ENCODE results near the gene HERC2.
"Not testable (repeated sequence)": the region's sequence is repeated elsewhere in the genome, so short reads cannot be mapped to it uniquely, and the experiment has no call there.

Gene HERC2

DNA sequence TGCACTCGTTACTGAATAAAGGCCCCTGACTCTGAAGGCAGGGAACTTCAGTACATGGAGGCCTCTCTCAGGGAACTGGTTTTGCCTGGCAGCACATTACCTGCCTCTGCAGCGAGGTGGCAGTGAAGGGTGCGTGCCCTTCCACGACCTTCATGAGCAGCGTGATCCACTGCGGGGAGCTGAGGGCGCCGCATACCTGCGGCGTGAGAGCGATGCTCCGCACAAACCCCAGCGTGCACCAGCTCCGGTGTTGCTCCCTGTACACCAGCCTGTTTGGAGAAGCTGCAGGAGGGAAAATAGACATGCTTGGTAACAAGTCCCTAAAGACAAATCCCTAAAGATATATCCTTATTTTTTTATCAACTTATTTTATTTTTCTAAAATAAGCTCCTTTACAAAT lies 106.5 kb downstream of the HERC2 start:
- not testable (repeated sequence) for H3K9ac ChIP-seq (ENCODE audit: low read depth, low read length); H3K4me3 ChIP-seq (ENCODE audit: low read depth, low read length); H3K9me3 ChIP-seq (ENCODE audit: control insufficient read depth, insufficient read depth, low read length); H3K4me1 ChIP-seq (ENCODE audit: control insufficient read depth, insufficient read depth, low read length); H3K27me3 ChIP-seq (ENCODE audit: control insufficient read depth, insufficient read depth, low read length)
- peaks cover 26% of the 10 kb centered on the region for H3K36me3 ChIP-seq (ENCODE audit: control insufficient read depth, insufficient read depth, low read length)

DNA sequence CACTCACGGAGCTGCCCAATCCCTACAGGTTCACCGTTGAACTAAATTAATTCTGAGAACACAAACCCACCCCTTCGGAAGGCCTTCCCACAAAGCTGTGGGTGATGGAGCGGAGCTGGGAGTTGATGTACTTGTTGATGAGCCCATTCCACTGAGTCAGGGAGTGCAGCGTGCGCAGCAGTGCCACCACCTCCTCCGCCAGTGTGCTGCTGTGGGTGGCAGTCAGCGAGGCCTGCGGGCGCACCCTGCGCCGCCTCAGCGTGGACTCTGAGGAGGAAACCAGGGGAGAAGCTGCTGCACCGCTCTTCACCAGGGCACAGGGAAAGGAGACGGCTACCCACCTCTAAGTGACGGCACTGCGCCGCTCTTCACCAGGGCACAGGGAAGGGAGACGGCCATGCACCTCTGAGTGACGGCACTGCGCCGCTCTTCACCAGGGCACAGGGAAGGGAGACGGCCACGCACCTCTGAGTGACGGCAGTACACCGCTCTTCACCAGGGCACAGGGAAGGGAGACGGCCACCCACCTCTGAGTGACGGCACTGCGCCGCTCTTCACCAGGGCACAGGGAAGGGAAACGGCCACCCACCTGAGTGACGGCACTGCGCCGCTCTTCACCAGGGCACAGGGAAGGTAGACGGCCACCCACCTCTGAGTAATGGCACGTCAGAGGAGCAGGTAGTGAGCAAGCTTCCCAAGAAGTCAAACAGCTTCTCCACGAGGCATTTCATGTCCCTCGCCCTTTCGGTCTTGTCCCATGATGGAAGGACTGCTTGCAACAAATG lies 107.8 kb downstream of the HERC2 start:
- not testable (repeated sequence) for H3K4me3 ChIP-seq (ENCODE audit: low read depth, low read length); H3K9ac ChIP-seq (ENCODE audit: low read depth, low read length); H3K9me3 ChIP-seq (ENCODE audit: control insufficient read depth, insufficient read depth, low read length); H3K4me1 ChIP-seq (ENCODE audit: control insufficient read depth, insufficient read depth, low read length); H3K27me3 ChIP-seq (ENCODE audit: control insufficient read depth, insufficient read depth, low read length)
- H3K36me3 ChIP-seq (ENCODE audit: control insufficient read depth, insufficient read depth, low read length), result peaks cover 15% of the 10 kb centered on the region

DNA sequence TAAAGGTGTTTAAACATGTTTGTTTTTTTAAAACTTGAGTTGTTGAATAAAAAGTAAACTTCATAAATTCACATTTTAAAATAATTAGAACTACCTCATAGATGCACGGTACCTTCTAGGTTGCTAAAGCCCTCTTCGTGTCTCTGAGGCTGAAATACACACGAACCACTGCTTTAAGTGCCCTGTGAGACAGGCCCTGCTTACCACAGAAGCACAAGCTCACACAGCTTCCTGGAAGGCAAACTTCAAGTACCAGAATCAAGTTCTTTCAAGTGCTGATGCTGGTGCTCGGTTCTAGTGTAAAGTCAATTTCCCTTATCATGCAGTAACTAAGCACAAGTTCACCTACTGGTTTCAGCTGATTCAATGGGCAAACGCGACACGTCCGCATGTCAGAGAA lies 108.6 kb downstream of the HERC2 start:
- peaks cover 12% of the 10 kb centered on the region for H3K36me3 ChIP-seq (ENCODE audit: control insufficient read depth, insufficient read depth, low read length)
- H3K4me1 ChIP-seq (ENCODE audit: control insufficient read depth, insufficient read depth, low read length); H3K27me3 ChIP-seq (ENCODE audit: control insufficient read depth, insufficient read depth, low read length); H3K4me3 ChIP-seq (ENCODE audit: low read depth, low read length); H3K9me3 ChIP-seq (ENCODE audit: control insufficient read depth, insufficient read depth, low read length); H3K9ac ChIP-seq (ENCODE audit: low read depth, low read length): not testable (repeated sequence)

DNA sequence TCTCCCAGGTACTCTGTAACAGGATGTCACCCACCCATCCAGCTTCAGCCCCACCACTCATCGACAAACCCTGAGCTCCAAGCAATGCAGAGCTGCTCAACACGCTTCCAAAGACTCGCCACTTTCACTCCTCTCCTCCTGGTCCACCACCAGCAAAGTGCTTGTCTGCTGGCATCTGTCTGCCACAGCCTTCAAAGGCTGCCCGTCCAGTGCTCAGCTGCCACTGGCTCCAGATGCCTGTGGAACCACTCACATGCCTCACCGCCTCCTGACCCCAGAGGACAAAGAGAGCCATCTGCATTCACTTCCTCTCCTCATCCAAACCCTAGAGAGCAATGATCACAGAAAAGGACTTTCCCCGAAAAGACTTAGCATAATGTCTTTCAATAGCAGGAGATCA lies 113.4 kb downstream of the HERC2 start:
- H3K27me3 ChIP-seq (ENCODE audit: control insufficient read depth, insufficient read depth, low read length), result no peaks in the 10 kb centered on the region
- no peak overlapping the region for H3K9ac ChIP-seq (ENCODE audit: low read depth, low read length)
- peaks cover 5% of the 10 kb centered on the region for H3K36me3 ChIP-seq (ENCODE audit: control insufficient read depth, insufficient read depth, low read length)
- no peak overlapping the region for H3K4me3 ChIP-seq (ENCODE audit: low read depth, low read length)
- H3K9me3 ChIP-seq (ENCODE audit: control insufficient read depth, insufficient read depth, low read length), result no peaks in the 10 kb centered on the region
- H3K4me1 ChIP-seq (ENCODE audit: control insufficient read depth, insufficient read depth, low read length), result no peaks in the 10 kb centered on the region

DNA sequence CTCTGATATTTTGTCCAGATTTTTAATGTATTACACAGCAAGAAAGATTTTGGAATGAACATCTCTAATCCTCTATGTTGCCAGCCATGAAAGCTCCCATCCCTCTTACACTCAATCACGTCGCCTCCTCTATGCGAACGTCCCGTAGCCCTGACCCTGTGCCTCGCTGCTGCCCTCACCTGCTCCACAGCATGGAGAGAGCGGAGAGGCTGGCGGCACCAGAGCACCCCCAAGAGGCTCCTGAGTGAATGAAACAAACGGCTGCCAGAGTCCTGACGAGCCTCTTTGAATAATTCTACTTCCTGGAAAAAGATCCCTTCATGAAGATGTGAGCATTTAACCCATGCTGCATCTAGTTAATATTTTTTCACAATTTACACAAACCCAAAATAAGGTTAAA lies 116.3 kb downstream of the HERC2 start:
- H3K4me1 ChIP-seq (ENCODE audit: control insufficient read depth, insufficient read depth, low read length); H3K27me3 ChIP-seq (ENCODE audit: control insufficient read depth, insufficient read depth, low read length); H3K36me3 ChIP-seq (ENCODE audit: control insufficient read depth, insufficient read depth, low read length); H3K9me3 ChIP-seq (ENCODE audit: control insufficient read depth, insufficient read depth, low read length); H3K9ac ChIP-seq (ENCODE audit: low read depth, low read length); H3K4me3 ChIP-seq (ENCODE audit: low read depth, low read length): not testable (repeated sequence)

DNA sequence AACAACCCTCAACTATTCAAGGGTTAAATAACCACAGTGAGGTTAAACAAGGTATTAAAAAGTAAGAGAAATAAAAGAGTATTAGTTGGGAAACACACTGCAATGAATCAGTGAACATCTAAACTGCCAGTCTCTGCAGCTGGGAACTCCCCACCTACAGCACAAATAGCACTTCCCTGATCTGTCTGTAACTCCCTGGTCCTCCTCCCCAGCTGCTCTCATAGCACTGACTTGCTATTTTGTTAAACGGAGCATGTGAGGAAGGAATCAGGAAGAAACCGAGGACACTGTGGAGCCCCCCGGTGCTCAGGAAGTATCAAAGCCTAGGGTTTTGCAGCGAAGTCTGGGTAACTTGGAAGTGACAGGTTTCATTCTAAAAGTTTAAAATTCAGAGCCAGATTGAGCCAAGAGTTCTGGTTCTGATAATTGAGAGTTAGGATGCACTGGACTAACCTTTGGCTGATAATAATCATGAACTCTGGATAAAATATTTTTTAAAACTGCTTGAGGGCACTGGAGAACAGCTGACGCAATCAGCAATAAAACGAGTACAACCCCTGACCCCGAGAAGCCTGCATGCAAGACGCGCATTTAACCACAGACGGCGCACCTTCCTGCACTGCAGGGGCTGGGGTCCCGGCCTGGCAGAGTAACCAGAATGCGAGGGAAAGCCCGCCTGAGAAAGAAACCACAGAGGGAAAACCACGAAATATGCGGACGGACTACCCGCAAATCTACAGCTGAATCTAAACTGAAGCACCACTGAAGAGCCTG lies 118.7 kb downstream of the HERC2 start:
- not testable (repeated sequence) for H3K27me3 ChIP-seq (ENCODE audit: control insufficient read depth, insufficient read depth, low read length); H3K36me3 ChIP-seq (ENCODE audit: control insufficient read depth, insufficient read depth, low read length); H3K4me1 ChIP-seq (ENCODE audit: control insufficient read depth, insufficient read depth, low read length); H3K4me3 ChIP-seq (ENCODE audit: low read depth, low read length); H3K9me3 ChIP-seq (ENCODE audit: control insufficient read depth, insufficient read depth, low read length); H3K9ac ChIP-seq (ENCODE audit: low read depth, low read length)

DNA sequence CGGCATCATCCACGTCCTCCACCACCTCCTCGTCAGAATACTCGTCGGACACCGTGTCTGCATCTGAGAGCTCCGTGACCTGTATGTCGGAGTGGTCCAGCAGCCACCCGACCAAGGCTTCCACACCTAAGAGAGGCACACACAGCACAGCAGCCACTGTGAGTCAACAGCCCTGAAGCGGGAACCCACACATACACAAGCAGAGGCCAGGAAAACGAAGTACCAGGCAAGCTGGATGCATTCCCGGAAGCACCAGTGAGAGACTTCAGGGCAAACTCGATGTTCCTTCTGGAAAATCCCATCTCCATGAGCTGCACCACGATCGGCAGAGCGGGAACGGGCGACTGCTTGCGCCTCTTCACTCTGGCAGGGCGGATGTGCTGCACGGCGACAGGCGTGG lies 119.9 kb downstream of the HERC2 start:
- not testable (repeated sequence) for H3K9ac ChIP-seq (ENCODE audit: low read depth, low read length); H3K36me3 ChIP-seq (ENCODE audit: control insufficient read depth, insufficient read depth, low read length); H3K4me1 ChIP-seq (ENCODE audit: control insufficient read depth, insufficient read depth, low read length); H3K9me3 ChIP-seq (ENCODE audit: control insufficient read depth, insufficient read depth, low read length); H3K27me3 ChIP-seq (ENCODE audit: control insufficient read depth, insufficient read depth, low read length); H3K4me3 ChIP-seq (ENCODE audit: low read depth, low read length)

DNA sequence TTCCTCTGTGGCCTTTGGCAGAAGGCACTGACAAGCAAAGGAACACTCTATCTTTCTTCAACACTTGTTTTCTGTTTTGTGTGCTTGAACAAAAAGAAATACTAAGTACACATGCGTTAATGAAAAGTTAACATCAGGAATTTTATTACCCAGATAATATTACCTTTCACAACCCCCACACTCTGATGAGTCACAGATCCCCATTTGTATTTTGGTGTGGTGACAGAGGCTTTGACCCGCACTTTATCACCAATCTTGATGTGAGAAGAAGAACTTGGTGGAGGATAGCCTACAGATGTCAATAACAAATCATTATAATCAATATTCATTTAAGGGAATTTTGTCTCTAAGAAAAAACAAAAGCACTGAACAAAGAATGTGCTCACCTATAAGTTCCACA lies 123.8 kb downstream of the HERC2 start:
- H3K9me3 ChIP-seq (ENCODE audit: control insufficient read depth, insufficient read depth, low read length); H3K36me3 ChIP-seq (ENCODE audit: control insufficient read depth, insufficient read depth, low read length); H3K4me3 ChIP-seq (ENCODE audit: low read depth, low read length); H3K9ac ChIP-seq (ENCODE audit: low read depth, low read length); H3K4me1 ChIP-seq (ENCODE audit: control insufficient read depth, insufficient read depth, low read length); H3K27me3 ChIP-seq (ENCODE audit: control insufficient read depth, insufficient read depth, low read length): not testable (repeated sequence)

DNA sequence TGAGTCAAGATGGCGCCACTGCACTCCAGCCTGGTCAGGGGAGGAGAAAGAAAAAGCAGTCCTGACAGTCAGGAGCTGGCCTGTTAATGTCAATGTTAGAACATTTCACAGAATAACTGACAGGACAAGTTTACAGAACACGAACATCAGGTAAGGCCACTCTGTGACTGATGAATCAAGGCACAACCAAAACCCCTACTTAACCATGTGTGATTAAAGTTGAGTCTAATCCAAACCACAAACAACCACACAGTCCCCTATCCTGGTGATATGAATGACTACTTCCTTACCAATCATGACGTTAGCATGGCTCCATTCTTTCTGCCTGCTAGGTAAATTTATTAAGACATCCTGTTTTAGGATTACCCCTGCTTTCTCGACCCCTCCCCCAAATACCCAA lies 124.3 kb downstream of the HERC2 start:
- H3K36me3 ChIP-seq (ENCODE audit: control insufficient read depth, insufficient read depth, low read length); H3K4me3 ChIP-seq (ENCODE audit: low read depth, low read length): not testable (repeated sequence)

DNA sequence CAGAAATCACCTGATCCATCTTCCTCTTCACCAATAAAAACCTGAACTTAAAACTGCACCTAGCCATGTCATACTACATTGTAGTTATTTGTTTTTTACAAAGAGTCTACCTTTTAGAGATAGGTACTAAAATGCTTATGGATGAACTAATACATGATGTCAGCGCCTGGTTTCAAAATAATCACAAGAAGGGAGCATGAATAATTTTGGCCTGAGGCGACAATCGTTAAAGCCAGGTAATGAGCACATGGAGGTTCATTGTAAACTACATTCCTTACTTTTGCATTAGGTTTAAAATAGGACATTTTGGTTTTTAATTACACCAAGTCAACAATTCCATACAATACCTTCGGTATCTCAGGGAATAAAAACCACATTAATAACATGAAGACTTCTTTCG lies 125.4 kb downstream of the HERC2 start:
- not testable (repeated sequence) for H3K4me3 ChIP-seq (ENCODE audit: low read depth, low read length); H3K9ac ChIP-seq (ENCODE audit: low read depth, low read length); H3K4me1 ChIP-seq (ENCODE audit: control insufficient read depth, insufficient read depth, low read length); H3K9me3 ChIP-seq (ENCODE audit: control insufficient read depth, insufficient read depth, low read length); H3K27me3 ChIP-seq (ENCODE audit: control insufficient read depth, insufficient read depth, low read length); H3K36me3 ChIP-seq (ENCODE audit: control insufficient read depth, insufficient read depth, low read length)

More for the DNA sequence above, 124.3 kb downstream of the HERC2 start:
- not testable (repeated sequence) for H3K9ac ChIP-seq (ENCODE audit: low read depth, low read length); H3K27me3 ChIP-seq (ENCODE audit: control insufficient read depth, insufficient read depth, low read length); H3K9me3 ChIP-seq (ENCODE audit: control insufficient read depth, insufficient read depth, low read length); H3K4me1 ChIP-seq (ENCODE audit: control insufficient read depth, insufficient read depth, low read length)

DNA sequence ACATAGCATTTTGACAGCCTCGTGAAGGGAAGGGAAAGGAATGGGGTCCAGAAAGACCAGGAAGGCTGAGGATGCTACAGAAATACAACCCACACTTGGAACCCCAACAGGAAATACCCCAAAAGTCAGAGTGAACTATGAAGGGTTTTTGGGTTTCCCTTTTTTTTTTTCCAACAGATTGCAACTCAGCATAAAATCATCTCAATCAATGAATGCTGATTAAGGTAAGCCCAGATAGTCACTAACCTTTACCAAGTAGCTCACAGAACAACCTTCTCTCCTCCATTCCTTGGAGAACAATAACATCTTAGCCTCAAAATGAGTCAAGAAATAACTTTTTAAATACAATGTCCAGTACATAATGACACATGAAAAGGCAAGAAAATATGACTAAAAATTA lies 129.2 kb downstream of the HERC2 start:
- H3K36me3 ChIP-seq (ENCODE audit: control insufficient read depth, insufficient read depth, low read length), result peaks cover 18% of the 10 kb centered on the region

DNA sequence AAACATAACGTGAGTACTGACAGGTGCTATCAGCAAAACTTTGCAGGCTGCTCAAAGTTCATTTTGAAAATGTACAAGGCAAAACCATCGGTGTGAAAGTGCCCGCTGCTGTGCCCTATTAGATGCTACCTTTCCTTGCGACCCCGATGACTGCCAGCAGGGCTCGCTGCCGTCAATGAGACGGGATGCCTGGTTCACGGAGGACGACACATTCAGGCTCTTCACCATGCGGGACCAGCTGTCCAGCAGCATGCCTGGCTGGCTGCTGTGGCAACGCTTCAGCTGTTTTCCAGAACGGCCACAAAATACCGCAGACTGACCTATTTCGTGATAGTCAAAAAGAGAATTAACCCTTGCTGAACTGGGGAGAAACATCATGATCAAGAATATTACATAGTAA lies 130.1 kb downstream of the HERC2 start:
- Histone ChIP-seq H3K27me3 (ENCODE audit: control insufficient read depth, insufficient read depth, low read length) (no peaks in the 10 kb centered on the region), H3K36me3 (ENCODE audit: control insufficient read depth, insufficient read depth, low read length) (peaks cover 19% of the 10 kb centered on the region), H3K4me3 (ENCODE audit: low read depth, low read length) (no peak overlapping the region), H3K4me1 (ENCODE audit: control insufficient read depth, insufficient read depth, low read length) (no peaks in the 10 kb centered on the region), H3K9me3 (ENCODE audit: control insufficient read depth, insufficient read depth, low read length) (no peaks in the 10 kb centered on the region), H3K9ac (ENCODE audit: low read depth, low read length) (no peak overlapping the region)

More for the DNA sequence above, 129.2 kb downstream of the HERC2 start:
- no peak overlapping the region for H3K9ac ChIP-seq (ENCODE audit: low read depth, low read length)
- no peaks in the 10 kb centered on the region for H3K4me1 ChIP-seq (ENCODE audit: control insufficient read depth, insufficient read depth, low read length)
- no peaks in the 10 kb centered on the region for H3K27me3 ChIP-seq (ENCODE audit: control insufficient read depth, insufficient read depth, low read length)
- H3K9me3 ChIP-seq (ENCODE audit: control insufficient read depth, insufficient read depth, low read length), result no peaks in the 10 kb centered on the region
- no peak overlapping the region for H3K4me3 ChIP-seq (ENCODE audit: low read depth, low read length)

All from iPS-15b (cell line).